Mesodermal cell (in vitro differentiated cells): ENCODE data around the gene FBXL17.
"Not testable (repeated sequence)": the region's sequence is repeated elsewhere in the genome, so short reads cannot be mapped to it uniquely, and the experiment has no call there.

Experiments
- H3K27ac ChIP-seq: 2 replicates; pipeline ENCODE4 v1.7.0; 2013; ENCODE audit warnings: mild to moderate bottlenecking, low read depth, low read length, moderate library complexity; ENCODE audit not compliant: severe bottlenecking
- H3K36me3 ChIP-seq: 2 replicates; pipeline ENCODE4 v1.7.1; 2013; ENCODE audit warnings: mild to moderate bottlenecking, low read length, moderate library complexity; ENCODE audit not compliant: control insufficient read depth, insufficient read depth
- H3K4me1 ChIP-seq: one replicate; pipeline ENCODE4 v1.7.1; 2013; ENCODE audit warnings: mild to moderate bottlenecking, low read length; ENCODE audit not compliant: insufficient read depth, control insufficient read depth, poor library complexity, severe bottlenecking
- H3K4me3 ChIP-seq: 2 replicates; pipeline ENCODE4 v1.7.0; 2013; ENCODE audit warnings: low read length, control low read depth, mild to moderate bottlenecking; ENCODE audit not compliant: insufficient read depth, poor library complexity, severe bottlenecking; ENCODE audit errors: extremely low read depth
- H3K9me3 ChIP-seq: 2 replicates; pipeline ENCODE4 v1.7.1; 2013; ENCODE audit warnings: mild to moderate bottlenecking, low read length, moderate library complexity; ENCODE audit not compliant: control insufficient read depth
- WGBS, 2 experiments: methylation state at CpG; one replicate each; pipeline ENCODE4 v1.1.5; 2013; ENCODE audit warnings: missing lambda C conversion rate in 2 of 2; ENCODE audit not compliant: insufficient coverage in 2 of 2; 5-methylcytosine and 5-hydroxymethylcytosine counted together

FBXL17 gene

DNA sequence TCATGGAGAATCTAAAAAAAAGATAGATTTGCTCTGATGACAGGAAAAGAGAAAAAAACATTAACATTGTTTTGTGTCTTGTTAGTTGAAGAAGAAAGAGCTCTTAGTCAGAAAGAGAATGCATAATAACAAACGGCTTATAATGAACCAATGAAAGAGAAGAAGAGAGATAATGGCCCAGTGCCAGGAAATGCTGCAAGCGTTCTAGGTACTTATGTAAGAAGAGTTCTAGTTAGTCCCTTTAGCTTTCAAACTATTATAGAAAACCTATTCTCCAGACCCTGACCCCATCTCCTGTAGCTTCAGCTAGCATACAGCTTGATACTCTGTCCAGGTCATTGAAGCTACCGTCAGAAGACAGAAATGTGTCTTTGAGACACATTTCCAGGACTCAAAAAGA lies 70.2 kb downstream of the FBXL17 start:
- no peaks in the 10 kb centered on the region for H3K36me3 ChIP-seq
- H3K4me3 ChIP-seq = no peak overlapping the region
- H3K4me1 ChIP-seq = no peaks in the 10 kb centered on the region
- H3K27ac ChIP-seq = no peak overlapping the region
- no peaks in the 10 kb centered on the region for H3K9me3 ChIP-seq
- WGBS, 2 experiments = 79% methylated on average over 1 of the region's 3 CpGs; no CpG with 5 or more reads in 1 of the 2 experiments

DNA sequence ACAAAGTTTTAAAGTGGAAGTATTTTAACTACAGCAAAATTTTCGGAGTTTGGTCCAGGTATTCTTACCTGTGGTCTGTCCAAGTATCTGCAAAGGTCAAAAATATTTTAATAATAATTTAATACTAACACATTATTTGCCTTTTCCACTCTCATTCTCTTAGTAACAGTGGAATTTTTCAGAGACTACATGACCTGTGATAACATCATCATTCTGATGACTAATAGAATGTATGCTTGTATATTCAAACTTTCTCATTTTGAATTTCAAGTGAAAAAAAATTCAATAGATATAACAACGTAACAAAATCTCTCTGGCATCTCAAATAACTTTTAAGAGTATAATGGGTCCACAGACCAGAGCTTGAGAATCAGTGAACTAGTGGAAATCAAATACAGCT lies 78.3 kb downstream of the FBXL17 start:
- WGBS, 2 experiments = no CpG with 5 or more reads among the region's 2 CpGs
- no peak overlapping the region for H3K4me3 ChIP-seq
- no peak overlapping the region for H3K27ac ChIP-seq
- no peaks in the 10 kb centered on the region for H3K9me3 ChIP-seq
- H3K4me1 ChIP-seq = no peaks in the 10 kb centered on the region
- H3K36me3 ChIP-seq = no peaks in the 10 kb centered on the region

GRCh38 chr5:108303086-108303485 lies 78.8 kb downstream of the FBXL17 start:
- Histone ChIP-seq H3K4me3 (no peak overlapping the region), H3K36me3 (no peaks in the 10 kb centered on the region), H3K27ac (no peak overlapping the region), H3K9me3 (no peaks in the 10 kb centered on the region), H3K4me1 (no peaks in the 10 kb centered on the region)
- 83% methylated on average over 1 of the region's 1 CpG; no CpG with 5 or more reads in 1 of the 2 experiments for WGBS, 2 experiments

DNA sequence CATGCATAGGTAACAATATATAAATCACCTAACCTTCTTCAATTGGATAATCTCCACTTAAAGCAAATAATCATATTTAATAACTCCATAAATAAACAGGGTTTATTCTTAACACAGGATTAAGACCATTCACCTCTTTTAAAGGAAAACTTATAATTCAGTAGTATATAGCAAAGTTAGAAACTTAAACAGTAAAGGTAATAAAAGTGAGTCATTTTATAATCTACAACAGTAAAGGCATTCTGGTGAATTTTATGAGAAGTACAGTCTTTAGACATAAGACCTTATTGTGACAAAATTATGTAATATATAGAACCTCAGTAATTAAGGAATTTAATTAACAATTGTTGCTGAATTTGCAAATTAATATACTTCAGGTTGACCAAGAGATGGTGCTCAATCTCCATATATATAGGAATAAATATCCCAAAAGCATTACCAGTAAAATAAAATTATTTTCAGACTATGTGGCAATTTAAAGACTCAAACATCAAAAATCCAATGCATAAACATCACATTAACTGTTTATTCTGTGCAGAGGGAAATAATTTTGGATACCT lies 84.8 kb downstream of the FBXL17 start:
- Histone ChIP-seq H3K27ac (no peak overlapping the region), H3K36me3 (no peaks in the 10 kb centered on the region), H3K4me3 (no peak overlapping the region), H3K4me1 (no peaks in the 10 kb centered on the region), H3K9me3 (no peaks in the 10 kb centered on the region)

DNA sequence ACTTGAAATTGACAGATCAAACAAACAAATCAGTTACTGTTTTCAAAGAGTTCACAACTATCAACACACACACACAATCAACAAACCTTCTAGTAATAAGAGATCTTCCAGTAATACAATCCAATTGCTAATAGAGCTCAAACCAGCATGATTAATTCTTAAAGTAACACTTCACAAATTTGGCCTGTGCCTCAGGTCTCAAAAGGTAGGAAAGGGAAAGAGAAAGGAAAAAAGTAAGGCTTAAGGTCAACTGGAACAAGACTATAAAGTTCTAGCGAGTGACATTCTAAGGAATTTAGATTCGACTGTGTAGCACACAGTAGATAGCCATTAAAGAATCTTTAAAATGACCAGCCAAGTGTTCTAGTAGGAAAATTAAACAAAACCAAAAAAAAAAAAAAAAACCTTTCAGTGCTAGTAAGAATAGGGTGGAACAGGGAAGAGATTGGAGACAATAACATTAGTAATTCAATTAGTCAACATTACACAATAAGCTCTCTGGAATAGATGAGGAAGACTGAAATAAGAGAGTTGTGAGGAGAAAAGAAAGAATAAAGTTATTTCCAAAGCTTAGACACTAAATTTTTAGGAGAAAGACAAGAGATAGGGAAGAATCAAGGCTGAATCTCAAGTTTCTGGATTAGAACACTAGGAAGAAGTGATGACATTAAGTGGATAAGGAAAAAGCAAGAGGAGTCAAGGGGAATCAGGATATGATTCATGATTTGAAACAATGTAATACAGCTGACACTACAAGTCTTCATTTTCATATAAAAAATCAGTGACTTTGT lies 86.1 kb downstream of the FBXL17 start:
- H3K9me3 ChIP-seq = no peaks in the 10 kb centered on the region
- H3K27ac ChIP-seq = no peak overlapping the region
- no peak overlapping the region for H3K4me3 ChIP-seq
- H3K4me1 ChIP-seq = no peaks in the 10 kb centered on the region
- no CpG with 5 or more reads among the region's 2 CpGs for WGBS, 2 experiments
- H3K36me3 ChIP-seq = no peaks in the 10 kb centered on the region

DNA sequence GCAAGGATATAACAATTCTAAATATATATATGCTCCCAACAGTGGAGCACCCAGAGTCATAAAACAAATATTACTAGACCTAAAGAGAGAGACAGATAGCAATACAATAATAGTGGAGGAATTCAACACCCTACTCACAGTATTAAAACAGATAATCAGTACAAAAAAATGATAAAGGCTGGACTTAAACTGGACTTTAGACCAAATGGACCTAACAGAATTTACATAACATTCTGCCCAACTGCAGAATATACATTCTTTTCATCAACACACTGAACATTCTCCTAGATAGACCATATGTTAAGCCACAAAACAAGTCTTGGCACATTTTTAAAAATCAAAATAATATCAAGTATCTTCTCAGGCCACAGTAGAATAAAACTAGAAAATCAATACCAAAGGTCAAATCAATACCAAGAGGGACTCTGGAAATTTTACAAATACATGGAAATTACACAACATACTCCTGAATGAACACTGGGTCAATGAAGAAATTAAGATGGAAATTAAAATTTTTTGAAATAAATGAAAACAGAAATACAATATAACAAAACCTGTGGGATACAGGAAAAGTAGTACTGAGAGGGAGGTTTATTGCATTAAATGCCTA lies 100.8 kb downstream of the FBXL17 start:
- no peak overlapping the region for H3K4me3 ChIP-seq
- no peaks in the 10 kb centered on the region for H3K4me1 ChIP-seq
- H3K27ac ChIP-seq = no peak overlapping the region
- H3K9me3 ChIP-seq = peaks cover 5% of the 10 kb centered on the region
- H3K36me3 ChIP-seq = no peaks in the 10 kb centered on the region

- Histone ChIP-seq H3K27ac (no peak overlapping the region), H3K9me3 (peaks cover 5% of the 10 kb centered on the region), H3K36me3 (no peaks in the 10 kb centered on the region), H3K4me1 (no peaks in the 10 kb centered on the region), H3K4me3 (no peak overlapping the region)
These were observed 101.7 kb downstream of the FBXL17 start for GRCh38 chr5:108280248-108280647.

- no peak overlapping the region for H3K4me3 ChIP-seq
- H3K4me1 ChIP-seq = no peaks in the 10 kb centered on the region
- H3K27ac ChIP-seq = no peak overlapping the region
- 93 to 94% methylated on average over 2 to 3 of the region's 3 CpGs for WGBS, 2 experiments
- no peaks in the 10 kb centered on the region for H3K36me3 ChIP-seq
- peaks cover 5% of the 10 kb centered on the region for H3K9me3 ChIP-seq
These were observed 103.3 kb downstream of the FBXL17 start for GRCh38 chr5:108278285-108279240.

DNA sequence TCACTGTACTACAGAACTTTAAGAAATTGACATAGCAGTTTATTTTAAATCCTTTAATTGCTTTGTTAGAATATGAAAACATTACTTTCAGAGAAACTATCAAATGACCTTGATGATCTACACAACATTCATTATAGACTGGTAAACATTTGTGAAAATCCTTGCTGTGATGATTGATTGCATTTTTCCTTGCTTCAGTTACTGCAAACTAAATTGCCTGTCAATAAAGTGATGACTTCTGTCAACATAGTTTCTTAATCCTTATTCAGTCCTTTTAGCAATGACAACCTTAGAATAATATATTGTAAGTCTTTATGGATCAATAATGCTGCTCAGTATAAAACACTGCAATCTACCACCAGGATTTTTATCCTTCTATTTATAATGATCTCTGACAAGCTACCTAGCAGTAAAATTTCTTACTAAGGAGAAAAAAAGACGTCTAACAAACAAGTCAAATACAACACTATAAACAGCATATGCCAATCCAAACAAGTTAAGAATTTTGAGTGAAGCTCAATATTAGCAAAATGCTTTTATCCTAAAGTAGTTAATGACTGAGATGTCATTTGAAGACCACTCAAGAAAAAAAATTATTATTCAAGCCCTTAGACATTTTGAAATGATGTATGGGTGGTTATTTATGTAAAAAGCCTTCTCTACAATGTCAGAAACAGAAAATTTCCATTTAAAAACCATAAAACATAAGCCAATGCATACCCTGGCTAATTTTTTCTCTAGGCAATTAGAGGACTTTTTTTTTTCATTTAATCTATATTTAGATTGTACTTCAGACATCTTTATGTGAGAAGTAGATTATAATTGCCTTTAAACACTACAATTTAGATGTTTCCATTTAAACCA lies 105.5 kb downstream of the FBXL17 start:
- WGBS, 2 experiments = no CpG with 5 or more reads among the region's 1 CpG

GRCh38 chr5:108274080-108274479 lies 107.8 kb downstream of the FBXL17 start:
- not testable (repeated sequence) for H3K4me3 ChIP-seq, H3K9me3 ChIP-seq, H3K4me1 ChIP-seq, H3K27ac ChIP-seq, H3K36me3 ChIP-seq
- WGBS, 2 experiments = 91 to 100% methylated on average over 4 to 7 of the region's 10 CpGs

More for the DNA sequence above, 105.5 kb downstream of the FBXL17 start:
- no peak overlapping the region for H3K27ac ChIP-seq
- H3K4me3 ChIP-seq = no peak overlapping the region
- no peaks in the 10 kb centered on the region for H3K4me1 ChIP-seq
- H3K36me3 ChIP-seq = no peaks in the 10 kb centered on the region
- no peaks in the 10 kb centered on the region for H3K9me3 ChIP-seq
